Fibroblast of upper back skin (primary cell): ENCODE data around the gene NIM1K.
A peak's percentile ranks its signal among the peaks of the same experiment; 100 is the strongest.
"Not testable (repeated sequence)": the region's sequence is repeated elsewhere in the genome, so short reads cannot be mapped to it uniquely, and the experiment has no call there.

Source experiments
- DNase-seq: peaks from one replicate; pipeline ENCODE4 v3.0.0-alpha.2; 2013

The NIM1K gene

GRCh38 chr5:43192558-43193180 is 644 bp downstream of the NIM1K start:
- peak; percentile 11 for DNase-seq

- DNase-seq: peak; percentile 93
Observed at GRCh38 chr5:43193181-43193893, 1.3 kb downstream of the NIM1K start.

GRCh38 chr5:43193894-43194265 is 1.9 kb downstream of the NIM1K start:
- DNase-seq: no peak

- DNase-seq: no peak
Observed at GRCh38 chr5:43195670-43196265, 3.7 kb downstream of the NIM1K start.

GRCh38 chr5:43197535-43197934 is 5.5 kb downstream of the NIM1K start:
- no peak for DNase-seq

GRCh38 chr5:43201442-43201841 is 9.4 kb downstream of the NIM1K start:
- not testable (repeated sequence) for DNase-seq

DNA sequence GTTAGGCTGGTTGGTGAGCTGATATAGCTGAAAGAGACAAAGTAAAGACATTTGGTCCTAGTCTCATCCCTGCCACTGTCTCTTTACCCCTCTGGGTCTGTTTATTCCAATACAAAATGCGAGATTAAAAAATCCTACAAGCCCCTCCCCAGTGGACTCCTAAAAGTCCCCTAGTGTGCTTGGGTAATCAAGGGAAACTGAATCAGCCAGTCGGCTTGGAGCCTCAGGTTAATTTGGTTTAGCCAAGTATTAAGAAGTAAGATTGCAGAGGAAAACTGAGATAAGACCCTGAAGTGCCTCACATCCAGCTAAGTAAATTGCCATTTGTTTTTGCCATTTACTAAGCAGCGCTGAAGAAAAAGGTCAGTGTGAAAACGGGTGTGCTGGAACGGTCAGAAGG is 10.4 kb downstream of the NIM1K start:
- no peak for DNase-seq

DNA sequence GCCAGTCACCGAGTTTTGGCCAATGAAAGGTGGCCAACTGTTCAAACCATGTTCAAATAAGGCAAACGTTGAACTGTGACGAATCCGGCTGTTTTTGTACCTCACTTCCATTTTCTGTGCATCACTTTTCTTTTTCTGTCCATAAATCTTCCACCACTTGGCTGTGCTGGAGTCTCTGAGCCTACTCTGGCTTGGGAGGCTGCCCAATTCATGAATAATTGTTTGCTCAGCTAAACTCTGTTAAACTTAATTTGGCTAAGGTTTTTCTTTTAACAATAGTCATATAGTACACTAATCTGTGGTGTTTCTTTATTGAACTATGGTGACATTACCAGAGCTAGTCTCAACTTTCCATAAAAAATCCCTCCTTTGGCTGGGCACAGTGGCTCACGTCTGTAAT is 11.3 kb downstream of the NIM1K start:
- DNase-seq: peak; percentile 39

GRCh38 chr5:43204958-43205357 is 12.9 kb downstream of the NIM1K start:
- no peak for DNase-seq

DNA sequence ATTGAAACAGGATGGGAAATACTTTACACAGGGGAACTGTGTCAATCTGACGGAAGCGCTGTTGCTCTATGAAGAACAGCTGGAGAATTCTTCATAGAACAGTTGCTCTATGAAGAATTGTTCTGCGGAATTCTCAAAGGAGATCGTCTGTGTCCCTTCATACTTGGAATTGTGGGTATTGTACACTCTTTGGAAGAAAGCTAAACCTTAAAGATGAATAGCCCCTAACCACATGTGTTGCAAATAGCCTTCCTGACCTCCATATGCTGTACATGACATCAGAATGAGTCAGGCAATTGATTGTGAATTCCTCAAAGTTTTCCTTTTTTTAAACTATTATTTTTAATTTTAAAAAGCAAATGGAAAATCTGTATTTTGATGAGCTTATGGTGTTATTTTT is 15.6 kb downstream of the NIM1K start:
- DNase-seq: peak; percentile 81

DNA sequence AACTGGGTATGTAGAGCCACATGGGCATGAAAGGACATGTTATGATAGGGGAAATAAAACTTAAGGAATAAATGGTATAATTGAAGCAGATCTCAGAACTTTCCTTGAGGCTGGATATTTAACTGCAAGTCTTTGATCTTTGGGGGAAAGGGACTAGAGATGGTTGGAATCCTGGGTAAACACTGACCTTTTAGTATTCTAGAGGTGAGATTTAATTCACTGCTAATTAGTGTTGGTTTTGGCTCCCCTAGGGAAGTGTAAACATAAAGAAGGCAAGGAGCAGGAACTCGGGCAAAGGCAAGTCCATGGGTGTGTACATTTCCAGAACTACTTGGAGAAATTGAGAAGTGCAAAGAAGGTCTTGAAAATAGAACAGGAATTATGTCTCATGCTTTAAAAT is 16.6 kb downstream of the NIM1K start:
- no peak for DNase-seq

DNA sequence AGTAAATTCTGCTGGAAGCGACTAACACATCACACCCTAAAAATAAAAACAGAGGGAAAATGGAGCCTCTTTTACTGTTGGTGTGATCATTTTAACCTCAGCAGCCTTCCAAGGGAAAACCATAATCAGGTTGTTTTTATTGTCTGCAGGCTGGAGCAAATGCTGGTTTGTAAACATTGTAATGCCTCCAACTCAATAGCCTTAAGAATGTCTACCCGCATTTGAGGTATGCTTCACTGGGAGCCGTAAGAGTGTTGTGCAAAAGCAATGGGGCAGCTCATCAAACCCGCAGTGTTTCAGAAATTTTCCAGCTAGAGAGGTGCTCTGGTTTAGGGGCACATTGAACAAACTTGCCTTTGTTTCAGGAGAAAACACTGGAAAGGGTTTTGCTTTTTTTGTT is 17.0 kb downstream of the NIM1K start:
- no peak for DNase-seq

DNA sequence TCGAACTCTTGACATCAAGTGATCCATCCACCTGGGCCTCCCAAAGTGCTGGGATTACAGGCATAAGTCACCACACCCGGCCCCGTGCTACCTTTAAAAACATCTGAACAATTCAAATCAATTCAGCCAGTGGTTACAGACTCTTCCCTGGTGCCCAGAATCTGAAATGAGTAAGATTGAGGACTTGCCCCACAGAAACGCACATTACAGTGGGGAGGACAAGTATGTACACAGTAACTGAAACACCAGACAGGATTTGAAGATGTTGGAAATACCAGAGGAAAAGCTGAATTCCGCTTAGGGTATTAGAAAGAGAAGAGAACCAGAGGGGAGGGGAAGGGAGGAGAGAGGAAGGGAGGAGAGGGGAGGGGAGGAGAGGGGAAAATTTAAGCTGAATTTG is 17.8 kb downstream of the NIM1K start:
- DNase-seq: no peak

- DNase-seq: no peak
Observed at GRCh38 chr5:43210570-43210969, 18.5 kb downstream of the NIM1K start.

- DNase-seq: no peak
Observed at GRCh38 chr5:43213951-43214350, 21.9 kb downstream of the NIM1K start.

DNA sequence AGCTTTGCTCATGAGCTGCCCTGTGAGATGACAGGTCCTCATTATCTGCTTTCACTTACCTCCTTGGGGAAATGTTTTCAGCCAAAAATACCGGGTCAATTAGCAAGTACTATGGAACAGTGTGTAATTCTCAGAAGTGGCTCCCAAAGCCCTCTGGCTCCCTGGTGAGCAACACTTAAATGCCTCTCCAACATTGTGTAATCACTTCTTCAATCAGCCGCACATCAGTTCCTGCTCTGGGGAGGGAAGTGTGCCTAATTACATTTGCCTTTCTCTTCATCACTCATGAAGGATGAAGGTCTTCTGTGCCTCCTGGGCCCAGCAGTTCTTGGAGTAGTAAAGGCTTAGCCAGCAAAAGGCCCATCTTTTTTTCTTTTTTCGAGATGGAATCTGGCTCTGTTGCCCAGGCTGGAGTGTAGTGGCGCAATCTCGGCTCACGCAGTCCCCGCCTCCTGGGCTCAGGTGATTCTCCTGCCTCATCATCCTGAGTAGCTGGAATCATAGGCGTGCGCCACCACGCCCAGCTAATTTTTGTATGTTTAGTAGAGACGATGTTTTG is 23.1 kb downstream of the NIM1K start:
- DNase-seq: peak; percentile 19

DNA sequence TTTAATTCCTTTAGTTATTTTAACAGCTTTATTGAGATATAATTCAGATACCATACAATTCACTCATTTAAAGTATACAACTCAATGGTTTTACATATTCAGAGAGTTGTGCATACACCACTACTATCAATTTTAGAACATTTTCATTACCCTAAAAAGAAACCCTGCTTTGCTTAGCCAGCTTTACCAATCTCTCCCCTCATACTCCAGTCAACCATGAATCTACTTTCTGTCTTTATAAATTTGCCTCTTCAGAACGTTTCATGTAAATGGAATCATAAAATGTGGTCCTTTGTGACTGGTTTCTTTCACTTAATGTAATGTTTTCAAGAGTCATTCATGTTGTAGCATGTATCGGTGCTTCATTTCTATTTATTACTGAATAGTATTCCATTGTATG is 24.9 kb downstream of the NIM1K start:
- DNase-seq: no peak

- no peak for DNase-seq
Observed at GRCh38 chr5:43219120-43219519, 27.1 kb downstream of the NIM1K start.

- DNase-seq: no peak
Observed at GRCh38 chr5:43221502-43221901, 29.5 kb downstream of the NIM1K start.

- no peak for DNase-seq
Observed at GRCh38 chr5:43225649-43226245, 33.7 kb downstream of the NIM1K start.

DNA sequence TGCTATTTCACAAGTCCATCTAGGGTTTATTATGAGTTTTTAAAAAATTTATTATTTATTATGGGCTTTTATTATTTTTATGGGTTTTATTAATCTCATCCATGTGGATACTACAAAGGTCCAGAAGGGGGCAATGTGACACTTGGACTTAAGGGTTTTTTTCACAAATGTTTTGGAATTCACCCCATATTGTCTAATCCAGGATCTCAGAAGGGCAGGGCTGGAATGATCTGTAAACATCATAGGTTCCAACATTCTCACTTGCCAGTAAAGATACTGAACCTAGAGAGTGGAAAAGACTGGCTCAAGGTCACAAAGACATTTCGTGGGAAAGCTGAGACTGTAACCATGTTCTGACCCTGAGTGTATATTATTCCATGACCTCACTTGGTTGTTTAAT is 35.6 kb downstream of the NIM1K start:
- peak; percentile 50 for DNase-seq

DNA sequence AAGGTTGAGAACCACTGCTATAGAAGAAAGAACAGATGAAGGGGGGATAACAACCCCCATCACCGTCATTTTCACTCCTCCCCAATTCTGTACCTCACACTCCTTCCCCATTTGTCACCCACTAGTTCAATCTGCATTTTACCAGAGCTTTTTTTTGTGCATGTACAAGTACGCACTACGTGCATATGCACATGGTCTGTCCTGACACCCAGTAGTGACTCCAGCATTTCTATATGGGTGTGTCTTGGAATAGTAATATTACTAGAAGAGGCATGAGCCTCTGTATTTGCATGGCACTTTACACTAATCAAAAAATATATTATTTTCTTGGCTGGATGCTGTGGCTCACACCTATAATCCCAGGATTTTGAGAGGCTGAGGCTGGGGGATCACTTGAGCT is 38.7 kb downstream of the NIM1K start:
- DNase-seq: no peak

DNA sequence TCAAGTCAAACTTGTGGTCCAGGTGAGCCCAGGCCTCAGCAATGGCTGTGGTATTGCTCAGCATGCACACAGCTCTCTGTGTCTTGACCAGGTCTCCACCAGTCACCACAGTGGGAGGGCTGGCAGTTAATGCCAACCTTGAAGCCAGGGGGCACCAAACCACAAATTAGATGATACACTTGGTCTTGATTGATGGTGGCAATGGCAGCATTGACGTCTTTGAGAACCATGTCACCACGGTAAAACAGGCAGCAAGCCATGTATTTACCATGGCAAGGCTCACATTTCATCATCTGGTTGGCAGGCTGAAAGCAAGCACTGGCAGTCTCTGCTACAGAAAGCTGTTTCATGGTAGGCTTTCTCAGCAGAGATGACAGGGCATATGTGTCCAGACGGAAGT is 40.0 kb downstream of the NIM1K start:
- DNase-seq: no peak
